ENCODE results near the gene ELAVL1. TPM values are rescaled to one million over a fixed set of nuclear protein-coding genes. Genes with fewer than 3 reads are reported as not detected.

The ELAVL1 gene
- total and polyA plus RNA-seq, 10 donors, result 13.5 to 66.7 (median 29.9) TPM

DNA sequence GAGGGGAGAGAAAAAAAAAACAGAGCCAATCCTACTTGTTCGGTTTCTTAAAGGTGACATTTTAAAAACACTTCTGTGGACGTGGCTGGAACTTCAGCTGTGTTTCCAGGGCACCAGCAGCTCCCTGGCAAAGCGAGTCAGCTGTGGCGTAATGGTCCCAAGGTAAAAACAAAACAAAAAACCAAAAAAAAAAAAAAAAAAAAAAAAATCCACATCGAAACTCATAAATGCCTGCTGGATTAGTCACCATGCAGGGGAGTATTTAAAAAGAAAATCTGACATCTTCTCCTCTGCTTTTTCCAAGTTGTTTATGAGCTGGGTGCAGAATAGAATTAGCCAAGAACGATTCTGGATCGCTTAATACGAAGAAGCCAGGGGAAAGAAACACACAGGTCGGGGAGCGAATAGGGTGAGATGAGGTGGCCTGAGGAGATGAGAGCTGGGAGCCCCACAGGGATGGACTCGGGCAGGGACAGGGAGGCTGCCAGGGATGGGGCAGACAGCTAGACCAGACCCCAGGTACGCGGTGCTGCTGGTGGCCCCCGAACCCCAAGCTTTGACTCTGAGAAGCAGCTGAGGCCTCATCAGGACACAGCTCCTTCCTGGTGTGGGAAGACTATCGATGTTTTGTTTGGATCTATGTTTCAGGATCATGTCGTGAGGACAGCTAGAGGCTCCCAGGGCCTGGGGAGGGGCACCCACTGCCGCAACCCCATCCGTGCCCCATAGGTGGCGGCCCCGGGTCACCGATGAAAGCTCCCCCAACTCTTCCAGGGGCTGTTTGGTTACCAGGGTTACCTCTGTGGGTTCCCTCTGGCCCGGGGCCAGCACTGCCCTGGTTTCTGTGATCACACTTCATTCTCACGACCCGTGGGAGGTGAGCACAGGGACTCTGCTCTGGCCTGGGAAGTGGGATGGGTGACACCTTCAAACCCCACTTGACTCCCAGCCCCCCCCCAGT, 76.4 kb downstream of the ELAVL1 start:
- TF ChIP-seq POLR2AphosphoS5 (IDR thresholded peaks at IDR 0.05) (peak in 2 of 3 donors; percentile 24 to 43), POLR2A (IDR thresholded peaks at IDR 0.05) (no peak)
- TF ChIP-seq, protein P1, sequence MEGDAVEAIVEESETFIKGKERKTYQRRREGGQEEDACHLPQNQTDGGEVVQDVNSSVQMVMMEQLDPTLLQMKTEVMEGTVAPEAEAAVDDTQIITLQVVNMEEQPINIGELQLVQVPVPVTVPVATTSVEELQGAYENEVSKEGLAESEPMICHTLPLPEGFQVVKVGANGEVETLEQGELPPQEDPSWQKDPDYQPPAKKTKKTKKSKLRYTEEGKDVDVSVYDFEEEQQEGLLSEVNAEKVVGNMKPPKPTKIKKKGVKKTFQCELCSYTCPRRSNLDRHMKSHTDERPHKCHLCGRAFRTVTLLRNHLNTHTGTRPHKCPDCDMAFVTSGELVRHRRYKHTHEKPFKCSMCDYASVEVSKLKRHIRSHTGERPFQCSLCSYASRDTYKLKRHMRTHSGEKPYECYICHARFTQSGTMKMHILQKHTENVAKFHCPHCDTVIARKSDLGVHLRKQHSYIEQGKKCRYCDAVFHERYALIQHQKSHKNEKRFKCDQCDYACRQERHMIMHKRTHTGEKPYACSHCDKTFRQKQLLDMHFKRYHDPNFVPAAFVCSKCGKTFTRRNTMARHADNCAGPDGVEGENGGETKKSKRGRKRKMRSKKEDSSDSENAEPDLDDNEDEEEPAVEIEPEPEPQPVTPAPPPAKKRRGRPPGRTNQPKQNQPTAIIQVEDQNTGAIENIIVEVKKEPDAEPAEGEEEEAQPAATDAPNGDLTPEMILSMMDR (IDR thresholded peaks at IDR 0.05 in 8 of 11, conservative IDR thresholded peaks at IDR 0.05 in 3 of 11), result peak in 6 of 11 experiments; percentile 12 to 63 (median 38)
- H3K4me1 ChIP-seq, result peaks cover 11 to 94% (median 61%) of the 10 kb centered on the region in 6 donors
- H3K27me3 ChIP-seq (replicated peaks in 1 of 7), result peaks cover 0 to 14% (median 0%) of the 10 kb centered on the region in 7 donors
- intact Hi-C loops (cut with DNase I; ENCODE audit: low total_unique reads), result no loop called here
- H3K9me3 ChIP-seq, result no peaks in the 10 kb centered on the region
- peaks cover 4 to 58% (median 38%) of the 10 kb centered on the region in 6 donors for H3K36me3 ChIP-seq
- no peak for DNase-seq
- H3K4me3 ChIP-seq, result no peak overlapping the region
- 58 to 77% (median 66%) methylated on average over 24 of the region's 24 CpGs for WGBS, 5 donors
- peak overlapping the region; percentile 32 to 84 (median 73) for H3K27ac ChIP-seq

DNA sequence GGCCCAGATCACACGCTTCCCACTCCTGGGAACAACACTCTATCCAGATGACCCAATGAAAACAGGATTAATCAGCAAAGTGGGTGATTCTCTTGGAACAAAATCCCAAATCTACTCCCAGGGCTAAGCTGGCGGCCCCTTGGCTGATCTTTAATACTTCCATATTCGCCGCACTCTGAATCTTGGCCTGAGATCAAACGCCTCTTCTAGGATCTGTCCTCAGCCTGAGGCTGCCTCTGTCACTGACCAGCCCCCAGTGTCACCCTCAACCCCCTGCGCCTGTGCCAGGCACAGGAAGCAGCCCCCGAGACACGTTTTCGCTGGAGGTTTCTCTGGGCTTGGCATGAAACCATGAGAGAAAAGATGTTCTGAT, 77.1 kb downstream of the ELAVL1 start:
- 75 to 92% (median 84%) methylated on average over 9 of the region's 9 CpGs for WGBS, 5 donors
- TF ChIP-seq, protein P1 (IDR thresholded peaks at IDR 0.05 in 8 of 11, conservative IDR thresholded peaks at IDR 0.05 in 3 of 11), result no peak
- no peak for TF ChIP-seq POLR2AphosphoS5 (IDR thresholded peaks at IDR 0.05)
- no peak for DNase-seq
- peaks cover 0 to 14% (median 0%) of the 10 kb centered on the region in 7 donors for H3K27me3 ChIP-seq (replicated peaks in 1 of 7)
- H3K4me3 ChIP-seq, result no peak overlapping the region
- peaks cover 11 to 94% (median 58%) of the 10 kb centered on the region in 6 donors for H3K4me1 ChIP-seq
- H3K27ac ChIP-seq, result peak overlapping the region in 7 of 8 donors; percentile 49 to 84 (median 73)
- peaks cover 4 to 52% (median 31%) of the 10 kb centered on the region in 6 donors for H3K36me3 ChIP-seq
- no peaks in the 10 kb centered on the region for H3K9me3 ChIP-seq
- intact Hi-C loops (cut with DNase I; ENCODE audit: low total_unique reads), result no loop called here

DNA sequence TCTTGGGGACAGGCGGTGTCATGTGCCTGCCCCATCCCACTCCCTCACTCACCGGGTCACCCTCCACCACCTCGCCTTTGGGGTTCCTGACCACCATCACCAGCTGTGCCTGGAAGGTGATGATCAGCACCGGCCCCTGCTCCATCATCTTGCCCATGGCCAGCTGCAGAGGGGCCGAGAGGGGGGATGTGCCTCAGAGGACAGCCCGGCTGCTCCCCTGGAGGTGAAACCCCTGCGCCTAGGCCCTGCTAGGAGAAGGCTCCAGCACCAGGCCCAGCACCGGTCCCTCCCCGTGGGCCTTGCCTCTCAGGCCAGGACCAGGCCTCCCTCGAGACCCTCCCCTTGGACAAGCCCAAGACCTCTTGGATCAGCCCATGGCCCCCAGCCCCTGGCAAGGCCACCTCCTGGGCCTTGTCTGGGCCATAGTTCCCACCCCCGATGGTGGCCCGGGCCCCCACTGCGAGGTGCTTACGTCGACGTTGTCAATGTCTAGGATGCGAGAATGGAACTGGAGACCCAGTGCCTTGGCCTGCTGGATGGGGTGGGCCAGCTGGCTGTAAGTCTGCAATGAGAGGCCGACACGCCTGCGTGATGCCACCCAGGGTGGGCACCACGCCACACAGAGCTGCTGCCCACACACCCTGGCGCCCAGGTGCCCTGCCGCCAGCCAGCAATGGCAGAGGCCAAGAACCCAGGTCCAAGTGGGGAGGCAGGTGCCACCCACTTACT, 77.7 kb downstream of the ELAVL1 start:
- intact Hi-C loops (cut with DNase I; ENCODE audit: low total_unique reads), result no loop called here
- Histone ChIP-seq H3K4me3 (no peak overlapping the region), H3K4me1 (peaks cover 11 to 93% (median 57%) of the 10 kb centered on the region in 6 donors), H3K9me3 (no peaks in the 10 kb centered on the region), H3K27me3 (replicated peaks in 1 of 7) (peaks cover 0 to 14% (median 0%) of the 10 kb centered on the region in 7 donors), H3K27ac (peak overlapping the region in 7 of 8 donors; percentile 49 to 84 (median 73)), H3K36me3 (peaks cover 4 to 52% (median 27%) of the 10 kb centered on the region in 6 donors)
- TF ChIP-seq POLR2AphosphoS5 (IDR thresholded peaks at IDR 0.05), result peak in 2 of 3 donors; percentile 31 to 65
- TF ChIP-seq, protein P1 (IDR thresholded peaks at IDR 0.05 in 8 of 11, conservative IDR thresholded peaks at IDR 0.05 in 3 of 11), result no peak
- TF ChIP-seq POLR2A (IDR thresholded peaks at IDR 0.05), result no peak
- WGBS, 5 donors, result 89 to 95% (median 92%) methylated on average over 11 to 23 of the region's 23 CpGs
- DNase-seq, result no peak
